Activated T-cell treated with anti-CD3 and anti-CD28 coated beads for 24 hours (primary cell): ENCODE results near the gene KBTBD4.
"Not testable (repeated sequence)": the region's sequence is repeated elsewhere in the genome, so short reads cannot be mapped to it uniquely, and the experiment has no call there.

Experiments used
- DNase-seq: peaks from one replicate; pipeline ENCODE4 v3.0.0-alpha.2; 2020; ENCODE audit warnings: low read depth

KBTBD4 gene

GRCh38 chr11:47558695-47559094 lies 20.1 kb downstream of the KBTBD4 start:
- DNase-seq, result no peak

GRCh38 chr11:47557004-47557403 lies 21.8 kb downstream of the KBTBD4 start:
- DNase-seq, result not testable (repeated sequence)

GRCh38 chr11:47553406-47553743 lies 25.4 kb downstream of the KBTBD4 start:
- DNase-seq, result peak; percentile 16

DNA sequence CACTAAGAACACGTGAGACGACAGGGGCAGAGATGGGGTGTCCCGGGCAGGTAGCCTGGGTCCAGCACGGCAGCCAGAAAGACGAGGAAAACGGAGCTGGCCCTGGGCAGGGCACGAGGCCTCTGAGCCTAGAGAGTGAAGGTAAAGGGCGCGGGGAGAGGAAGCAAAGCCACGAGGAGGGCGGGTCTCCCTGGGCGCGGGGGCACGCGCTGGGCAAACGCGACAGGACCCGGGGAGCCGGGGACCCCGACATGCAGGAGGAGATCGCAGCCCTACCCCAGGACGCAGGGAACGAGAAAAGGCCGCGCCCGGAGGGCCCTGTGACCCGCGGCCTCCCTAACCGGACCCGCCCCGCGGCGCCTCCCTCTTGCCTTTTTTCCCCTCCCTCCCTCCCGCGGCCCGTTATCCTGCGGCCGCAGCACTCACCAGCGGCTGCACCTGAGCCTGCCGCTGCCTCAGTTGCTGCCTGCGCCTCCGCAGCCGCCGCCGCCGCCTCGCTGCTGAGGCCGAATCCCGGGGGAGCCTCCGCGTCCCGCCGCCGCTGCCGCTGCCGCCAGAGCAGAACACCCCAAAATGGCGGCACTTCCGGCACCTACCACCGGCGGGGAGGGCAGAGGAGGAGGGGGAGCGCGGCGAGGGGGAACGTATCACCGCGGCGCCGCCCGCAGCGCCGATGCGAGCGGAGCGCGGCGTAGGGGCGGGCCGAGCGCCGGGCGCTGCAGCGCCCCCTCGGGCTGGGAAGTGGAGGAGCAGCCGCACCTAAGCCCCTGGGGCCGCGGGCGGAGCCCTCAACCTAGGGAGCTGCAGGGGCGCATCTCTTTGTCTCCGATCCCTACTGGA lies 26.0 kb downstream of the KBTBD4 start, which contains the start of gene CELF1:
Gene CELF1 (minus strand): TSS at position 567 of the 840 bp plus-strand sequence. CDS start 53,609 bp downstream, outside the sequence.
- peak; percentile 90 for DNase-seq

DNA sequence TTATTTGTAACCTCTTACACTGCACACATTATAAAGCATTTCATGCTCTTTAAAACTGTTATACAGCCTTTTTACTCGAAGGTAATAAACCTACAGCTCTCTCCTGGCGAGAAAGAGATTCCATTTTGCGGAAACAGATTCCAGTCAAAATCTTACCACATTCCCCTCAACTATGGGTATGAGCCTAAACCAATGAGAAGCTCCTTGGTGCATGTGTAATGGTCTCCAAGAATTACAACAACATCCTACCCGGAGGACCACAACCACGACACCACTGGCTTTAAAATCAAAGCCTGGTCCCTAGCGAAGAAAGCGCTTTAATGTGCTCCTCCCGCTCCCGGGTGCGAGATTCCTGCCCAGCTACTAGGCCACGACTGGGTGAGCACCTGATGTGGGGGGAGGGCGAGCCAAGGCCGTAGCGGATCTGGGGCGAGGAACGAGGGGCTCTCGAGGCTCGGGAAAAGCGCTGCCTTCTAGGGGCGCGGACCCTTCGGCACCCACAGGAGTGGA lies 26.7 kb downstream of the KBTBD4 start:
- DNase-seq, result peak; percentile 4

- no peak for DNase-seq
These were observed 27.7 kb downstream of the KBTBD4 start for GRCh38 chr11:47551086-47551485.

- DNase-seq, result no peak
These were observed 28.3 kb downstream of the KBTBD4 start for GRCh38 chr11:47550288-47551047.

GRCh38 chr11:47546274-47546673 lies 32.5 kb downstream of the KBTBD4 start:
- not testable (repeated sequence) for DNase-seq

GRCh38 chr11:47545298-47545697 lies 33.5 kb downstream of the KBTBD4 start:
- DNase-seq, result no peak

- DNase-seq, result no peak
These were observed 37.7 kb downstream of the KBTBD4 start for GRCh38 chr11:47541070-47541469.

- DNase-seq, result no peak
These were observed 39.1 kb downstream of the KBTBD4 start for GRCh38 chr11:47539681-47540039.

DNA sequence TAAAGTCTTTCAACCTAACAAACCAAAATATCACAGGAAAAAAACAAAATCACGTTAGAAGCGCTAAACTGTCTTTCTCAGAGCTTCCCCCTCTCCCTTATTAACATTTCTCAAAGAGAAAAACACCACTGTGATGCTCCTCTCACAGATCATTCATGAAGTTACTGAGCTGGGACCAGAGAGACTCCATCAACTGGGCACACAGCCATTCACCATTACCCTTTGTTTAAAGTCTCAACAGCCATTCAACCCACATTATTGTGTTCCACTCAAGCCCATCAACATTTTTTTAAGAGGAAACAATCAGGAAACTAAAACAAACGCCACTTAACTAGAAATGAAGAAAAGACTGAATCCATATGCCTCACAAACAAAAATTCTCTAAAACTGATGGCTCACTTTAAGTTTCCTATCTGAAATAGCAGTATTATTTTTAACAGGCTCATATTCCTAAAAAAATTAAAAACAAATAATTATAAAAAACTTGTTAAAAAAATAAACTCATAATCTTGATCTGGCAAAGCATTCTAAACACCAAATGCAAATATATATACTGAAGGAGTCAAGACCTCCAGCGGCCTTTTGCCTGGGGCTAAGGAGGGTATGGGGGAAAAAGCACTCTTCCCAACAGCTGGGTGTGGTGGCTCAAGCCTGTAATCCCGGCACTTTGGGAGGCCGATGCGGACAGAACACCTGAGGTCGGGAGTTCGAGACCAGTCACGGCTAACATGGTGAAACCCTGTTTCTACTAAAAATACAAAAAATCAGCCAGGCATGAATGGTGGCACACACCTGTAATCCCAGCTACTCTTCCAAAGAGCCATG lies 39.8 kb downstream of the KBTBD4 start:
- no peak for DNase-seq

DNA sequence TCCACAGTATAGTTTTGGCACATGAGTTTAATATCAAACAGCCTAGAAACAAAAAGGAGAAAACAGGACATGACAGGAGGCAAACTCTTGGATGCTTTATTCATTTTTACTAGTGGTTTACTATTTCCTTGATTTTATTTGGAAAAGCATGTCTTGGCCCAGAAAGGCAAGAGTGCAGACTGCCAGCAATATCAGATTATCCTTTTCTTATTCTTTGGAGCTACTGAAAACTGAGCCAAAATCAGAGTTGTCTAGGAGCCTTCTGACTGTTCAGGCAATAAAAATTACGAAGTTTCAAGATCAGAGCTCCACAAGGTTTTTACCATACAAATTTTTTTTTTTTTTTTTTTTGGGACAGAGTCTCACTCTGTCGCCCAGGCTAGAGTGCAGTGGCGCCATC lies 41.9 kb downstream of the KBTBD4 start:
- DNase-seq, result no peak

DNA sequence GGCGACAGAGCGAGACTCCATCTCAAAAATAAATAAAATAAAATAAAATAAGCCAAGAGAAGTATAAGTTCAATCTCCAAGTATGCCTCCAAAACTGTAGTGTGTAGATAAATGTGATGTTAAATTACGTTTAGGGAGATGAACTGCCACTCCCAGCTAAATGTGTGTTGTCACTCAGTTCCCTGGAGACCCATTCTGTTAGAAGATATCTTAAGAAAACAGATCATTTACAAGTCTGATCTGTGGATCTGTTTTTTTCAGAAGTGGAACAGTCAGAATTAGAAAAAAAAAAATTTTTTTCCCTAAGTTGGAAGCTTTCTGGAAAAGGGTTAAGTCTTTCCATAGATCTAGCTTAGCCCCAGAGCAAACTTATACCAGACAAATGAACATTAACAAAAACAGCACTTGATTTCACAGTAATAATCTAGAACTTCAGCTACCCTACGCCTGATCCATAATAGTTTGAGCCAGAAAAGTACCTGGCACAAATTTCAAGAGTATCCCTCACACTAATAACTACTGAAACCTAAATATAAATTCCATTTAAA lies 44.0 kb downstream of the KBTBD4 start:
- DNase-seq, result no peak

GRCh38 chr11:47533690-47534151 lies 45.0 kb downstream of the KBTBD4 start:
- DNase-seq, result no peak

DNA sequence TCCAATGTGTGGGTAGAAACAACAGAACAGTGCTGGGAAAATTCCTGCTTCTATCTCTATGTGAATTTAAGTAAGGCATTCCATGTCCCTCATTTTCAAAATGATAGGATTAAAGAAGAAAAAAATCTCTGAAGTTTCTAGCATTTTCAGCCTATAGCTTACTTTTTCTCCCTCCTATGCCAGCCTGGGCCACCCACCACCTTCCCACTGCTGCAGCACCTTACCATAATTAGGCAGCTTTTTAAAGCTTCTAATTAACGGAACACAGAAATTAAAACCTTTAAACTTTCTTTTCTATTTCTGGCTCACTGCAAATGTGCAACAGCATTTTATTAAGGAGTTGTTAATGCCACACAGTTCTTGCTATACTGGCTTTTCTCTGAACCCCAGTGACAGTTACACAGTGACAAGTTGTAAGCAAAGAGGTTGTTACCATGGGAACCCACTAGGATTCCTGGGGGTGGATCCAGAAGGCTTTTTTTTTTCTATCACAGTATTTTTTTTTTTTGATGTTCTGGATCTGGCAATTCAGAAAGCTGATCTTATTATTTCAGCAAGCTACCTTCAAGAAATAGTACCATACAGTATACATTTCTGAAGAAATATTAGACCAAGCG lies 46.1 kb downstream of the KBTBD4 start:
- no peak for DNase-seq

- DNase-seq, result no peak
These were observed 47.1 kb downstream of the KBTBD4 start for GRCh38 chr11:47531666-47532065.

DNA sequence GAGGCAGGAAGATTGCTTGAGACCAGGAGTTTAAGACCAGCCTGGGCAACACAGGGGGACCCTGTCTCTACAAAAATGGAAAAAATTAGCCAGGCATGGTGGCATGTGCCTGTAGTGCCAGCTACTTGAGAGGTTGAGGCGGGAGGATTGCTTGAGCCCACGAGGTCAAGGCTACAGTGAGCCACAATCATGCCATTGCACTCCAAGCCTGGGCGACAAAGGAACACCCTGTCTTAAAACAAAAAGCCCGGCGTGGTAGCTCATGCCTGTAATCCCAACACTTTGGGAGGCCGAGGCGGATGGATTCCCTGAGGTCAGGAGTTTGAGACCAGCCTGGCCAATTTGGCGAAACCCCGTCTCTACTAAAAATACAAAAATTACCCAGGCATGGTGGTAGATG lies 48.0 kb downstream of the KBTBD4 start:
- DNase-seq, result not testable (repeated sequence)

GRCh38 chr11:47529951-47530350 lies 48.8 kb downstream of the KBTBD4 start:
- no peak for DNase-seq

GRCh38 chr11:47527186-47527585 lies 51.6 kb downstream of the KBTBD4 start:
- no peak for DNase-seq

DNA sequence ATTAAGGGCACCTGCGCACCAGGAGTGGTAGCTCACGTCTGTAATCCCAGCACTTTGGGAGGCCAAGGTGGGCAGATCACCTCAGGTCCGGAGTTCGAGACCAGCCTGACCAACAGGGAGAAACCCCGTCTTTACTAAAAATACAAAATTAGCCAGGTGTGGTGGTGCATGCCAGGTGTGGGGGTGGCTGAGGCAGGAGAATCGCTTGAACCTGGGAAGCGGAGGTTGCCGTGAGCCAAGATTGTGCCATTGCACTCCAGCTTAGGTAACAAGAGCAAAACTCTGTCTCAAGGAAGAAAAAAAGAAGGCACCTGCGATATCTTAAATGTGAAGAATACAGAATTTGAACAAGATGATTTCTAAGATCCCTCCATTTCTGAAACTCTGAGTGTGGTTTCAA lies 52.7 kb downstream of the KBTBD4 start:
- not testable (repeated sequence) for DNase-seq
